DMS53 treated with DMSO at 0.1 percent for 48 hours (cell line): ENCODE data around the gene MRPL14.

Source experiments
- DNase-seq: peaks from one replicate; lab custom pipeline; 2025; ENCODE audit not compliant: unreplicated experiment; lab: John Stamatoyannopoulos, UW

MRPL14 gene

GRCh38 chr6:44081753-44082152 is 45.5 kb downstream of the MRPL14 start:
- no peak for DNase-seq

- no peak for DNase-seq
Measured at GRCh38 chr6:44080561-44081521, 46.4 kb downstream of the MRPL14 start.

DNA sequence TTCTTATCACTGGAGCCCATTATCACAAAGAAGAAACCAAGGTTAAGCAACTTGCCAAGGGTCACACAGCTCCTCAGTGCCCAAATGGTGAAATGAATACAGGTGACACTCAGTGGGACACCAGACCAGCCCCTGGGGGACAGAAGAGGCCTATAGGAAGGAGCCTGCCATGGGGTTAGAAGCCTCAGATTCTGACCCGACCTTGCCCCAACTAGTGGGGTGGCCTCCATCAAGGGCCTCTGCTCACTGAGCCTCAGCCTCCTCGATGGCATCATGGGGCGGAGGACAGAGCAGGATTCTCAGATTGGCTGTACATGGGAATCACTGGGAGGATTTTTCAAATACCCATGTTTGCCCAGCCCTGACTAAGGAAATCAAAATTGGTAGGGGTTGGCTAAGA is 47.6 kb downstream of the MRPL14 start:
- DNase-seq: no peak

DNA sequence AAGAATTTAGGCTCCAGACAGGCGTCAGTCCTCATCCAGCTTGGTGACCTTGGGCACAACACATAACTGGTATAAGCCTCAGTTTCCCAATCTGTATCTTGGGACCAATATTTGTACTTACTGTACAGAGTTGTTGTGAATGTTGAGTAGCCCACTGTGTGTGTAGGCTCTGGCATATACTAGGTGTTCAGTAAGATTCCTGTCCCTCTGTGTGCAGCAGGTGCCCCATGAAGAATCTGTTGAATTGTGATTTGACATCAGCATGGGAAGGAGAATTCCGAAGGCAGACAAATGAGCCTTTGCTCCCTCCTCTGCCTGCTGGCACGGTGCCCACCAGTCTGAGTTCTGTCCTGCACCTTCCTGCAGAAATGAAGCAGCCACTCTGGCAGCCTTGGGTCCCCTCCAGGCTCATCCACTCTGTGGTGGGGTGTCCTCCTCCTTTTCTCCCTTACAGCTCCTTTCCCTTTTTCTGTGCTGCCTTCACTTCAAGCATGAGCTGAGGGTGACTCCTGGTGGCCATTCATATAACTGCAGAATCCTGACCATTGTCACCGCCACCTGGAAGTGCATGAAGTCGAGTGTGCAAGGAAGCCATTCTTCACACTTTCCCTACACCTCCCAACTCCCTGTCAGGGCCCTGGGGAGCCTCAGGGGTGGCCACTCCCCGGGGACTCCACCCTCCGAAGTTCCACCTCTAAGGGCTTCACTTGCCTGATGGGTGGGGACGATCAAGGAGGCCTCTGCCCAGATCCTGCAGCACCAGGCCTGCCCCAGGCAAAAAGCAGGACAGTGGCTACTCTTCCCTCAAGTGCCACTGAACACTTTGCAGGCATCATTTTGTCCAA is 48.2 kb downstream of the MRPL14 start:
- no peak for DNase-seq

DNA sequence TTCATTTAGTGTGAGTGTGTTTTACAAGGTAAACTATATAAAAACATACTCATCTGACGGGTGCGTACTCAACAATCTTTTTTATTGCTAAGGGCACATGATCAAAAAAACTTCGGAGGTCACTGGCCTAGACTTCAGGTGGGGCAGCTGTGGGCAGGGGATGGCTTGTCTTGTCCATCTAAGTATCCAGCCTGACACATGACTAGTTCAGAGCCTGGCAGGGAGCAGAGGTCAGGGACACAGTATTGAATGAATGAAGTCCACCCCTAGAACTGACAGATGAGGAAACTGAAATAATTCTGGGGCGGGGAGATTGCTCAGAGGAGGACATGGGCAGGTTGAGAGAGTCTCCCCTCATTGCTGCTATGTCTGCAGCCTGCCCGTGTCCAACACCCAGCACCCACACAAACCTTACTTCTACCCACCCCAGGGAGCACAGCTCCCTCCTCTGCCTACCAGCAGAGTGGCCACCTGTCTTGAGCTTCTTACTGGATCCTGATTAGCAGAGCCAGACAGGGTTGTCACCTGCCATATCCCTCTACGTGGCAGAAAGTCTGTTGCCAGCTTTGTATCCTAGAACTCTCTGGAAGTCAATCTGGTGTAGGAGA is 48.9 kb downstream of the MRPL14 start:
- DNase-seq: no peak

DNA sequence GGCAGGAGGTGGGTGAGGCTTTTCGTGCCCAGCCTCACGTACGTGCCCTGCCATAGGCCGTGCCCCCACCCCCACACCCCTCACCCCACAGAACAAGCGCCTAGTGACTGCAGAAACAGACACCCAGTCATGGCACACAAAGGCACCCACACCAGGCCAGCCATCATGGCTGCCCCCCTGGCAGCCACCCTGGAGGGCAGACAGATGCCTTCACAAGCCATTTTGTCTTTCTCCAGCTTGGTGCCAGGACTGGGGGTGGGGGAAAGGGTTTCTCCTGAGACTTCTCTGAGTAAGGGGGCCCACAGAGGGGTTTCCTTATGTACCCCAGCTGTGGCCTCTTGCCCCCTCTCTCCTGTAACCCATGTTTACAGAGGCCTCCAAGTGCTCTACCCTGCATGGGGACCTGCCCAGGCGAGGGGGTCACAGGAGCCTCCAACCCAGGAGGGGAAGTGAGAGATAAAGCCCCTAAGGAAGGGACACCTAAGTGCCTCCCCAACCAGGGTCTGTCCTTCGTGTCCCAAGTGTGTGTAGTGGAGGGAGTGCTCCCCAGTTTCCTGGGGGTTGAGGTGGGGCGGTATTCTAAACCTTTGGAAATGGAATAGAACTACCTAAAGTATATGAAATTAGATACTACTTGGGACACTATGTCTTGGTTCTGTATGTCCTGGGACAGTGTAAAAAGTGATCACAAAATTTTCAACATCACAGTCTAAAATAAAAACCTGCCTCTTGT is 49.9 kb downstream of the MRPL14 start:
- DNase-seq: no peak

DNA sequence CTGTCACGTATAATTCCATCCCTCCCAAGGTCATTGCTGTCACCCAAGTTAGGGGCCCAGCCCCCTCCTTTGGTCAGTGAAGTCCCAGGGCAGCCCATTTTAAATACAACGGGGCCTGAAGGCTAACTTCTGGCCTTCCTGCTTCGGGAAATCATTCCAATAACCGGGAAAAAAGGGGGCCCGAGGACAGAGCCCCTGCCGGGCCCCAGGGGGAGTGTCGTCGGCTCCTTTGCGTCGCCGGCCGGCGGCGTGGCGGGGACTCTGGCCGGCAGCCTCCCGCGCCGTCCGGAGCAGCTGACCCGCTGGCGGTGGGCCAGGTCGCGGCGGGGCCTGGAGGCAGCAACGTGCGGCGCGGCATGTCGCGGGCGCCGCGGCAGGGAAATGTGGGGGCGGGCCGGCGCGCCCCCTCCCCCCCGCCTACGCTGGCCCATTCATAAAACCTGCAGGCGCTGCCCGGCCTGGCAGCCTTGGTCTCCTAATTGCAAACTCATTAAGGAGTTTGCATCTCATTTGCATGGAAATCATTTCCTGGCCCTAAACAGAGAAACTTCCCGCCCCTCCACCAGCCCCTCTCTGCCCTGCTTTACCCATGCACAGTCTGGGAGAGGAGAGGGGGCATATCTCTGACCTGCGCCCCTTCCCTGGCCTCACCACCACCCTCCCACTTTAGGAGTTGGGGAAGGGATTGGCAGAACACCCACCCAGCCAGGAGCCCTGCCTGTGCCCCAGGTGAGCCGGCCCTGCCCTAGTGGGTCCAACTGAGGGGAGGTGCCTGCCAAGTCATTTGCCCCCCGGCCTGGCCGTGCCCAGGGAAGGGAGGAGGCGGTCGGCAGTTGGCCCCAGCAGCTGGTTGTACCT is 50.7 kb downstream of the MRPL14 start:
- DNase-seq: no peak

GRCh38 chr6:44075647-44076355 is 51.5 kb downstream of the MRPL14 start:
- DNase-seq: no peak

GRCh38 chr6:44074813-44075646 is 52.2 kb downstream of the MRPL14 start:
- DNase-seq: no peak

DNA sequence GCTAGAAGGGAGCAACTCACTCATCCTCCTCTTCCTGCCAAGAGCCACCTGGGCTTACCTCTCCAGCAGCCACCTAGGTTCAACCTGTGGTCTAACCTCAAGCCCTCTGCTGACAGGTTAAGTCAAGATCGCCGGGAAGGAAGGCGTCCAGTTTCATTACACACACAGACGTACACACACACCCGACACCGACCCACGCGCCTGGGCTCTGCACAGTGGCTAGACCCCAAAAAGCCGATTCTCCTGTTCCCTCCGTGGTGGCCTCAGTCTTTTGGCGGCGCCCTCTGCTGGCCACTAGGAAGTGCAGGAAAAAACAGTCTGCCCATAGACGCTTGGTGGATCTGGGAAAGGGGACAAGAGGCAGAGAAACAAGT is 52.8 kb downstream of the MRPL14 start:
- no peak for DNase-seq

GRCh38 chr6:44073612-44074438 is 53.4 kb downstream of the MRPL14 start:
- DNase-seq: no peak

DNA sequence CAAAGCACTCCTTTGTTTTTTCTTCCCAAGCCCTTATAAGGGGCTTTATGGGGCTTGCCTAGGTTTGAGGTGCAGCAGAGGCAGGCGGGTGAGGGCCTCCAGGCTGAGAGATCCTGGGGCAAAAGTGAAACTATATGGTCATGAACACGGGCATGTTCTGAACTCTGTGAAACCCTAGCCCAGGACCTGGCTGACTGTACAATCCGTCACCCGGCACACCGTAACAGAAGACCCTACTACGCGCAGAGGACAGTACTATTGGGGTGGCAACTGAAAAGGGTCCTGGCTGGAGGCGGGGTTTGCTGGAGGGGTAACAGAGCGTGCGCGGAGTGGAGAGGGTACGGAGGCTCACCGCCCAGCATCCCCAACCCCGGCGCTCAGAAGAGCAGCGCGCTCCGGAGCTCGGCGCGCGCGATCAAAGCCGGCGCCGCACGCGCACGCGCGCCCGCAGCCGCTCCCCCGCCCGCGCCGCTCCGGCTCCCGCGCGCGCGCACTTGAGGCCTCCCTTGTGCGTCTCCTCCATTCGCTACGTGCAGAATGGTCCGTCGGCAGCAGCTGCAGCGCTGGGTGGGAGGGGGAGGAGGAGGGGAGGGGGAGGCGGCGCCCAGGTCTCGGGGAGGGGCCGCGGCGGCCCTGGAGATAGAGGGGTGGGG is 54.2 kb downstream of the MRPL14 start:
- DNase-seq: no peak

- no peak for DNase-seq
Measured at GRCh38 chr6:44072452-44072958, 54.7 kb downstream of the MRPL14 start.

GRCh38 chr6:44071670-44072451 is 55.4 kb downstream of the MRPL14 start:
- no peak for DNase-seq

DNA sequence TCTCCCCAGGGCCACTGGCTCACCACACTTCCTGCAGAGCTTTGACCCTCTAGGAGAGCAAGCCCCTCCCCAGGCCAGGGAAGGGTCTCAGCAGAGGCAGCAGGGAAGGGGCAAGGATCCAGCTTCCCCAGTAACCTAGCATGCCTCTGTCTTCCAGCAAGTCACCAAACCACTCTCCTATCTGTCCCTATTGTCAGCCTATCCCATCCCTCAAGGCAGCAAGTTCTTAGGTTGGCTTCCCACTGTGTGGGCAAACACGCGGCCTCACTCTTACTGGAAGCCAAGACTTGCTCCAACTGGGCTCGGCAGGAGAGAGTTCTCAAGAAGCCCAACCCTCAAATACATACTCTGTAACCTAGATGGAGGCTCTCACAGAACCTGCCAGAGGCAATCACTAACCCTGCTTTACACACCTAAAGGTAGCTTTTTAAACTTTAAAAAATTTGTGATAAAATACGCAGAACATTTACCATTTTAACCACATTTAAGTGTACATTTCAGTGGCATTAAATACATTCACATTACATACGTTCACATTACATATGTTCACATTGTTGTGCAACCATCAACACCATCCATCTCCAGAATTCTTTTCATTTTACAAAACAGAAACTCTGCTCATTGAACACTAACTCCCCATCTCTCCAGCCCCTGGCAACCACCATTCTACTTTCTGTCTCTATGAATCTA is 58.5 kb downstream of the MRPL14 start:
- no peak for DNase-seq
